ENCODE measurements around the gene TPCN1. TPM values are rescaled to one million over a fixed set of nuclear protein-coding genes. Genes with fewer than 3 reads are reported as not detected.

Gene TPCN1
- total and polyA plus RNA-seq, 8 donors, result 39.4 to 83.4 (median 63.5) TPM

DNA sequence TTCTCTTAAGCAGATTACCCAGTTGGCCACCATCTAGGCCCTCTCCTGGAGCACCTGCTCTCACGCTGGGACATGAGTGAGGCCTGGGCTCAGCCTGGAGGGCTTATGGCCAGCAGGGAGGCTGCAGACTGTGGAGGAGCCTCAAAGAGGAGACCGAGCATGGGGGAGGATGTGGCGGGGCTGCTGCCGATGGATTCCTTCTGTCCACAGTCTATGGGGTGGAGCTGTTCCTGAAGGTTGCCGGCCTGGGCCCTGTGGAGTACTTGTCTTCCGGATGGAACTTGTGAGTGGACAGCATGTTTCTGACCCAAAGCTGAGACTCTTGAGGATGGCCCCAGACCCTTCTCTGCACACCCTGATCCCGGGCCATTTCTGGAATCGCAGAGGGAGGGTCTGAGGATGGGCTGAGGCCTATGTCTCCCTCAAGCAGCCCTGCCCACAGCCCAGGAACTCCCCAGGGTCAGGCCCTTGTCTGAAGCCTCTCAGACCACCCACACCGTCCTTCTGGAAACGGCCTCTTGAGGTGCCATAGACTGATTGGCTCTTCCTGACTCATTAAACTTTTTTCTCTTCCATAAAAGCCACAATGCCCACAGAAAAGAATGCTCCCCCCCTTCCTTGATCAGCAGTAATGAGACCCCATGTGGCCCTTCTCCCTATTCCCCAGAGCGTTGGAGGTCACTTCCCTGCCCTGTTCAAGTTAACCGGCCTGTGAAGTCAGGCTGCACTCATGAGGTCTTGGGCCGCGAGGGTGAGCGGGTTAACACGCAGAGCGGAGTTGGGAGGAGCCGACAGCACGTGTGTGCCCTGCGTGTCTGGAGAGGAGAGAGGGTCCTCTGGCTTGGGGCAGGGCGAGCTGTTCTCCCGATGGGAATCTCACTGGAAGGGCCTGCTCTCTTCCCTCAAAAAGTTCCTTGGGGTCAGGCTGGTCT lies 64.7 kb downstream of the TPCN1 start:
- FAIRE-seq, result no peak
- WGBS, 2 donors, result 89 to 95% methylated on average over 22 of the region's 22 CpGs
- no peak for DNase-seq
- H3K4me3 ChIP-seq, result no peak overlapping the region
- H3K4me1 ChIP-seq, result no peaks in the 10 kb centered on the region
- TF ChIP-seq CTCF (IDR thresholded peaks at IDR 0.05), result no peak
- H3K27me3 ChIP-seq, result no peaks in the 10 kb centered on the region
- intact Hi-C loops (cut with DNase I), result no loop called here
- no peak overlapping the region for H3K27ac ChIP-seq
- no peak for ATAC-seq
- H3K9me3 ChIP-seq, result no peaks in the 10 kb centered on the region
- peaks cover 0 to 87% (median 35%) of the 10 kb centered on the region in 3 donors for H3K36me3 ChIP-seq

DNA sequence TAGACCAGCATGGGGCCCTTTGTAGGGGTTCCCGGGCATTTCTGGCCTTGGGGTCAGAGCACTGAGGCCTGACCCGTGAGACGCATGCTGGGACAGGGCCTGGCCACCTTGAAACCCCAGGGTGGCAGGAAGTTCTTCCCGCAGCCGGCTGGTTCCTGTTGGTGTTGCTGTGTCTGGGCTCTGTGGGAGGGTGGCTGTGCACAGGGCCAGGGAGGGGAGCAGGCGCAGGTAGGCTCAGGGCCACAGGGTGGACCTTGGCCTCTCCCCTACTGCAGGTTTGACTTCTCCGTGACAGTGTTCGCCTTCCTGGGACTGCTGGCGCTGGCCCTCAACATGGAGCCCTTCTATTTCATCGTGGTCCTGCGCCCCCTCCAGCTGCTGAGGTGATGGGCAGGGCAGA lies 65.4 kb downstream of the TPCN1 start:
- DNase-seq (no peak), ATAC-seq (no peak), FAIRE-seq (no peak)
- no peak overlapping the region for H3K4me3 ChIP-seq
- TF ChIP-seq CTCF (IDR thresholded peaks at IDR 0.05), result no peak
- no peaks in the 10 kb centered on the region for H3K27me3 ChIP-seq
- intact Hi-C loops (cut with DNase I), result no loop called here
- H3K27ac ChIP-seq, result no peak overlapping the region
- WGBS, 2 donors, result 91 to 94% methylated on average over 10 to 11 of the region's 11 CpGs
- H3K9me3 ChIP-seq, result no peaks in the 10 kb centered on the region
- H3K4me1 ChIP-seq, result no peaks in the 10 kb centered on the region
- H3K36me3 ChIP-seq, result peaks cover 0 to 88% (median 40%) of the 10 kb centered on the region in 3 donors

GRCh38 chr12:113287146-113287898 lies 66.1 kb downstream of the TPCN1 start:
- peak in 1 of 6 donors; percentile 57 for DNase-seq
- Histone ChIP-seq H3K27me3 (no peaks in the 10 kb centered on the region), H3K27ac (no peak overlapping the region), H3K36me3 (peaks cover 0 to 94% (median 40%) of the 10 kb centered on the region in 3 donors), H3K9me3 (no peaks in the 10 kb centered on the region), H3K4me3 (no peak overlapping the region), H3K4me1 (no peaks in the 10 kb centered on the region)
- no peak for TF ChIP-seq CTCF (IDR thresholded peaks at IDR 0.05)
- no peak for ATAC-seq
- intact Hi-C loops (cut with DNase I), result no loop called here
- whole genome bisulfite sequencing, 2 donors, result 95% methylated on average over 21 of the region's 21 CpGs
- no peak for FAIRE-seq

DNA sequence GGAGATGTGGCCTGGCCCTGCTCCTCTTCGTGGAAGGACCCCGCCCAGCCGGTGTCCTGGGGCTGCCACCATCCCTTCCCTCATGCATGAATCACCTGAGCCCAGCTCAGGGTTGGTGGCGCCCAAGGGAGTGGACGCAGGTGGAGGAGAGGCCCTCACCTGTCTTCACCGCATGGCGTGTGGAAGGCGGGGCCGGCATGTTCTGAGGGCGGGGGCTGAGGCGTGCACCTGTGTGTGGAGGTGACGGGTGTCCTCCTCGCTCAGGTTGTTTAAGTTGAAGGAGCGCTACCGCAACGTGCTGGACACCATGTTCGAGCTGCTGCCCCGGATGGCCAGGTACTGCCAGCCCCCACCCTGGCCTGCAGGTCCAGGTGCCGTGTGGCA lies 66.6 kb downstream of the TPCN1 start:
- DNase-seq (no peak), FAIRE-seq (no peak), ATAC-seq (no peak)
- Histone ChIP-seq H3K4me1 (no peaks in the 10 kb centered on the region), H3K4me3 (no peak overlapping the region), H3K36me3 (peaks cover 0 to 97% (median 46%) of the 10 kb centered on the region in 3 donors), H3K9me3 (no peaks in the 10 kb centered on the region), H3K27me3 (no peaks in the 10 kb centered on the region), H3K27ac (no peak overlapping the region)
- TF ChIP-seq CTCF (IDR thresholded peaks at IDR 0.05), result no peak
- intact Hi-C loops (cut with DNase I), result no loop called here
- WGBS, 2 donors, result 94 to 95% methylated on average over 19 of the region's 19 CpGs

Data from pancreas (tissue), 10 donors.